ENCODE data around the gene SPATA17.

DNA sequence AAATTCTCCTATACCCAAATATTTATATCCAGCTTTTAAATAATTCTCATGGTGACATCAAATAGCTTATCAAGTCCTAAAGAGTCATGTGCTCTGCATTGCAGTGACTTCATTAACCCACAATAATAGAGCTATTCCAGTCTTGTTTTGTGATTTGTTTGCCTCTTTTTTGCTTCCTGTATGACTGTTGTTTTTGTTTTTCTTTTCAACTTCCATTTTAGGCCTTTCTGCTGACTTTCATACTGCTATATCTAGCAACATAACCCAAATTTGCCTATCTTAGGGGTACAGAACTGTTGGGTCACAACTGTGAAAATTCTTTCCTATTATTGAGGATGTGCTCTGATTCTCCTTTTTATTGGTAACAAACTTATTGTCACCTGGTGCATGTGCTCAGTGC is 30.3 kb downstream of the SPATA17 start:
- TF ChIP-seq CSDC2 (CRISPR knock-in tag; IDR thresholded peaks at IDR 0.05) (no peak), SNAI2 (CRISPR knock-in tag; IDR thresholded peaks at IDR 0.05) (no peak), PATZ1 (CRISPR knock-in tag; IDR thresholded peaks at IDR 0.05; ENCODE audit: borderline replicate concordance) (no peak), ZFP3 (CRISPR knock-in tag; IDR thresholded peaks at IDR 0.05) (no peak), GLIS3 (CRISPR knock-in tag; IDR thresholded peaks at IDR 0.05) (no peak), ARNTL (CRISPR knock-in tag; IDR thresholded peaks at IDR 0.05; ENCODE audit: borderline replicate concordance, low read depth) (no peak), RARB (CRISPR knock-in tag; IDR thresholded peaks at IDR 0.05) (no peak)

Measured in SK-N-SH treated with all-trans-retinoic acid at 6 μM for 48 hours (cell line).